ENCODE measurements around the gene SCGB1A1. TPM values are rescaled to one million over a fixed set of nuclear protein-coding genes. Genes with fewer than 3 reads are reported as not detected.

Gene SCGB1A1
- total RNA-seq, 4 donors from 2014 or later, result 5.9 to 6.6 TPM; not detected in 2

DNA sequence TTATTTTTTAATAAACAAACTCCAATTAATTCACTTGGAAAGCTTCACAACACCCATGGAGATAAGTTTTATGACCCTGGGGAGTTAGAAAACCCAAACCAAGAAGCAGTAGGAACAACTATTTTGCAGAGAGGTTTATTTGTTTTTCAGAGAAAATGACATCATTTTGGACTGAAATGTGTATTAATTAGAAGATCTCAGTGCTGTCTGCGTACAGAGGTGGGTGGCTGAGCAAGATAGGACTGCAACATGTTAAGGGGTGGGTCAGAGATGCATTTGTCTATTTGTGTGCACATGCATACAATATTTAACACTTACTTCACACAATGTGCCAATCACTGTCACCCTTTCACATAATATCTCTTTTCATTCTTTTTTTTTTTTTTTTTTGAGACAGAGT is 1.1 kb downstream of the SCGB1A1 start:
- intact Hi-C loops (cut with DNase I), result no loop called here
- no peak for DNase-seq

DNA sequence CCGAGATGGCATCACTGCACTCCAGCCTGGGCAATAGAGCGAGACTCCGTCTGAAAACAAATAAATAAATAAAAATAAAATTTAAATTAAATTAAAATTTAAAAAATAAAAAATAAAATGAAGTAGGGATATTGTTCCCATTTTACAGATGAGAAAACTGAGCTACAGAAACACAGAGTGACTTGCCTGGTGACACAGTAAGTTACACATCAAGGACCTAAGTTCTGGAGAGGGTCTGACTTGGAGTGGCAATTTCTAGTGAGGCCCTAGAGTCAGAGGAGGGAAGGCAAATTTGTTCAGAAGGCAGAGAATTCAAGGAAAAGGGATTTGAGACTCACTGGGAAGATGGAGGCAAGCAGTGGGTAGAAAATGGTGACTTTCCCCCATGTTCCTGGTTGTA is 2.0 kb downstream of the SCGB1A1 start:
- Histone ChIP-seq H3K27ac (peak overlapping the region in 2 of 4 donors; percentile 7 to 61), H3K4me1 (peaks cover 12 to 68% (median 26%) of the 10 kb centered on the region in 3 donors), H3K4me3 (no peak overlapping the region), H3K27me3 (no peaks in the 10 kb centered on the region), H3K36me3 (no peaks in the 10 kb centered on the region), H3K9me3 (no peaks in the 10 kb centered on the region)
- TF ChIP-seq POLR2A (IDR thresholded peaks at IDR 0.05), result no peak
- TF ChIP-seq, protein P1, sequence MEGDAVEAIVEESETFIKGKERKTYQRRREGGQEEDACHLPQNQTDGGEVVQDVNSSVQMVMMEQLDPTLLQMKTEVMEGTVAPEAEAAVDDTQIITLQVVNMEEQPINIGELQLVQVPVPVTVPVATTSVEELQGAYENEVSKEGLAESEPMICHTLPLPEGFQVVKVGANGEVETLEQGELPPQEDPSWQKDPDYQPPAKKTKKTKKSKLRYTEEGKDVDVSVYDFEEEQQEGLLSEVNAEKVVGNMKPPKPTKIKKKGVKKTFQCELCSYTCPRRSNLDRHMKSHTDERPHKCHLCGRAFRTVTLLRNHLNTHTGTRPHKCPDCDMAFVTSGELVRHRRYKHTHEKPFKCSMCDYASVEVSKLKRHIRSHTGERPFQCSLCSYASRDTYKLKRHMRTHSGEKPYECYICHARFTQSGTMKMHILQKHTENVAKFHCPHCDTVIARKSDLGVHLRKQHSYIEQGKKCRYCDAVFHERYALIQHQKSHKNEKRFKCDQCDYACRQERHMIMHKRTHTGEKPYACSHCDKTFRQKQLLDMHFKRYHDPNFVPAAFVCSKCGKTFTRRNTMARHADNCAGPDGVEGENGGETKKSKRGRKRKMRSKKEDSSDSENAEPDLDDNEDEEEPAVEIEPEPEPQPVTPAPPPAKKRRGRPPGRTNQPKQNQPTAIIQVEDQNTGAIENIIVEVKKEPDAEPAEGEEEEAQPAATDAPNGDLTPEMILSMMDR (IDR thresholded peaks at IDR 0.05), result no peak
- no peak for DNase-seq
- intact Hi-C loops (cut with DNase I), result no loop called here
- WGBS, 2 donors, result 89 to 98% methylated on average over 3 of the region's 3 CpGs

More for the DNA sequence above, 1.1 kb downstream of the SCGB1A1 start:
- H3K9me3 ChIP-seq, result no peaks in the 10 kb centered on the region
- no peaks in the 10 kb centered on the region for H3K27me3 ChIP-seq
- no peak for TF ChIP-seq POLR2A (IDR thresholded peaks at IDR 0.05)
- TF ChIP-seq, protein P1 (IDR thresholded peaks at IDR 0.05), result no peak
- WGBS, 2 donors, result 47 to 56% methylated on average over 1 of the region's 1 CpG
- H3K4me3 ChIP-seq, result no peak overlapping the region
- H3K4me1 ChIP-seq, result peaks cover 11 to 67% (median 21%) of the 10 kb centered on the region in 3 donors
- peak overlapping the region in 3 of 4 donors; percentile 61 to 68 (median 65) for H3K27ac ChIP-seq
- H3K36me3 ChIP-seq, result no peaks in the 10 kb centered on the region

DNA sequence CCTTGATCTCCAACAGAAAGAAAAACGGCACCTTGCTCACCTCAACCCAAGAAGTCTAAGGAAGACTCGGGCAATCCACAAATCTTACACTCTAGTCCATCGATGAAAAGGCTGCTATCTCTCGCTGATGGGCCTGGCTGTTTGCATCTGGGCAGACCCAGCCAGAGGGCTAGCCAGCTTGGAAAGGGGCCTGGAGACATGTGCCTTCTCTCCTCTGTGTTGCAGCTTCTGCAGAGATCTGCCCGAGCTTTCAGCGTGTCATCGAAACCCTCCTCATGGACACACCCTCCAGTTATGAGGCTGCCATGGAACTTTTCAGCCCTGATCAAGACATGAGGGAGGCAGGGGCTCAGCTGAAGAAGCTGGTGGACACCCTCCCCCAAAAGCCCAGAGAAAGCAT is 3.2 kb downstream of the SCGB1A1 start:
- WGBS, 2 donors, result 82% methylated on average over 7 of the region's 7 CpGs; no CpG with 5 or more reads in 1 of the 2 donors
- H3K36me3 ChIP-seq, result no peaks in the 10 kb centered on the region
- no peak for DNase-seq
- peak overlapping the region in 1 of 4 donors; percentile 32 for H3K27ac ChIP-seq
- TF ChIP-seq POLR2A (IDR thresholded peaks at IDR 0.05), result no peak
- TF ChIP-seq, protein P1 (IDR thresholded peaks at IDR 0.05), result no peak
- H3K4me1 ChIP-seq, result peaks cover 12 to 65% (median 26%) of the 10 kb centered on the region in 3 donors
- H3K4me3 ChIP-seq, result no peak overlapping the region
- intact Hi-C loops (cut with DNase I), result no loop called here
- no peaks in the 10 kb centered on the region for H3K9me3 ChIP-seq
- no peaks in the 10 kb centered on the region for H3K27me3 ChIP-seq

DNA sequence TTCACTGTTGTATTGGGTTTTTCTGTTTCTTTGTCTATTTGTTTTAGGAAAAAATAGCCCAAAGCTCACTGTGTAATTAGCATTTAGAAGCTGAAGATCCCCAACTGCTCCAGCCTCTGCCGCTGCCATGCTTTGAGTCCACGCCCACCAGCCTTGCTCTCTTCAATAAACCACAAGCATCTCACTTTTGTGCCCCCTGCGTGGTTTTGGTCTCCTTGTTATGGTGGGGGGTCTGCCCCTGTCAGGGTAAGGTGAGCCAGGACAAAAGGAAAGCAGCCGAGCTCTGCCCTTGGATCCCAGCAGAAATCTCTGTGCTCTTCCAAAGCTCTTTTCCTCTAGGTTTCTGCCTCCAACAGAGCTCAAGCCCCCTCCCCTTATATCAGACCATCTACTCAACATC is 4.2 kb downstream of the SCGB1A1 start:
- TF ChIP-seq POLR2A (IDR thresholded peaks at IDR 0.05), result no peak
- TF ChIP-seq, protein P1 (IDR thresholded peaks at IDR 0.05), result no peak
- Histone ChIP-seq H3K27ac (peak overlapping the region in 1 of 4 donors; percentile 17), H3K9me3 (no peaks in the 10 kb centered on the region)

DNA sequence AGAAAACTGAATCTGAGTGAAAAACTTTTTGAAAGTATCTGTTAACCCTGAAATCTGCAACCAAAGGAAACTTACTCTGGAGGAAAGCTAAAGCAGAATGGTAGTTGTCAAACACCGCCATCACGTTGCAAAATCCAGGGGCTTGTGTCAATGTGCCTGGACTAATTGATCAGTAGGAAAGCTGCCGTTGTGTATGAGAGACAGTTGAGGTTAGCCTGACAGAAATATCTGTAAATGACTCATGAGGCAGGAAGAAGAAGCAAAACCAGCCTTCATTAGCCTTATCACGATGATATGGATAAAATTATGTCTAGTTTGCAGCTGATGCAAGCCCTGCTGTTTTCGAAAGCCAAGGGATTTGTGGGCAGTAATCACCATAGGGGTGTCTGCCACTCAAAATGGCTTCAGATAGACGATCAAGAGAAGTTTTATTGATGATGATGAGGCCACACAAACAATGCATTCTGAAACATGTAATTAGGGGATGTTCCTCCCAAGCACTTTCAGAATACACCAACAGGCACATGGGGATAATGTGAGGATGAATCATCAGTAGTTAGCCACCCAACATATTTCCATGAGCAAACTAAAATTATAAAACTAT is 8.9 kb downstream of the SCGB1A1 start:
- DNase-seq, result no peak
- intact Hi-C loops (cut with DNase I), result loop anchor here (2.0 kb wide), 1 partner anchor 115 kb away; no protein-coding TSS in a partner anchor
- Histone ChIP-seq H3K36me3 (no peaks in the 10 kb centered on the region), H3K27ac (peak overlapping the region; percentile 2 to 72 (median 40)), H3K4me3 (no peak overlapping the region), H3K9me3 (no peaks in the 10 kb centered on the region), H3K4me1 (peaks cover 10 to 59% (median 36%) of the 10 kb centered on the region in 3 donors), H3K27me3 (no peaks in the 10 kb centered on the region)
- WGBS, 2 donors, result 45 to 52% methylated on average over 6 of the region's 6 CpGs
- TF ChIP-seq, protein P1 (IDR thresholded peaks at IDR 0.05), result no peak
- no peak for TF ChIP-seq POLR2A (IDR thresholded peaks at IDR 0.05)

More for the DNA sequence above, 4.2 kb downstream of the SCGB1A1 start:
- no peak overlapping the region for H3K4me3 ChIP-seq
- H3K4me1 ChIP-seq, result peaks cover 16 to 71% (median 32%) of the 10 kb centered on the region in 3 donors
- intact Hi-C loops (cut with DNase I), result no loop called here
- H3K36me3 ChIP-seq, result no peaks in the 10 kb centered on the region
- 69 to 74% methylated on average over 3 to 4 of the region's 4 CpGs for WGBS, 2 donors
- DNase-seq, result no peak
- no peaks in the 10 kb centered on the region for H3K27me3 ChIP-seq

Measured in esophagus squamous epithelium (tissue), 5 donors.